ENCODE measurements around the gene ARID5B.

The ARID5B gene

DNA sequence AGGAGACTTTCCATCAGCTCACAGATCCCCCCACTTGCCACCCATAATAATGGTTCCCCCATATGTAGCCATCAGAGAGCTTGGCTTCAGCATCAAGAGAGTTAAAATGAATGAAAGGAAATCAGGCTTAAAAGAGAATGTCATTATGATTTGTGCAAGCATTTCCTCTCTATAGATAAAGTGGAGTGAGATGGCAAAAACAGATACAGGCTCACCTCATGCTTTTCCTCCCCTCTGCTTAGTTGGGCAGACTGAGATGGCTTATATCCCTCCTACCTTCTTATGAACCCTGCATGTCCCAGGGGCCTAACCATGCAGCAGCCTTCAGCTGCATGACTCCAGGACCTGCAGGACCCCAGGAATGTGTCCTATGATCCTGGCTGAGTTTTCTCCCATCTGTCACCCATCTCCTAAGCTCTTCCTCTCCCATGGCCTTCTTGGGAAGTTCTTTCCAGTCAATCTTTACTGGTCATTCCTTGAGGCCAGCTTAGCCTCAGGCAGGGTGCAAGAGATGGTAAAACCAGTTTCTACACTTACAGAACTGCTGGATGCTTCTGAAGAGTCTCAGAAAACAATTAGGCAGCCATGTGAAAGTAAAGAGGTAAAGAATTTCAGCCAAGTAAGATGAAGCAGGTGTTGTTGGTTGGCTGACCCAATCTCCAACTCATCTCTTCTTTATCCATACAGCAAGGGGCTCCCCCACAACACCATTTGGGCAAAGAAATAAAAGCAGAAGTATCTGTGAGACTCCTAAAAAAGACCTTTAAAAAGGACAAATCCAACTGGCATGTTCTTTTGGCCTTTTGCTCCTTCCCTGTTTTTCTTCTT is 207.5 kb downstream of the ARID5B start:
- TF ChIP-seq FOXP2 (optimal IDR thresholded peaks at IDR 0.05; ENCODE audit: borderline replicate concordance, extremely low read depth, extremely low read length, insufficient read depth), result no peak
- no peak for TF ChIP-seq REST (IDR thresholded peaks at IDR 0.05; ENCODE audit: insufficient read depth in 1 of 2, low read depth in 2 of 2, low read length in 2 of 2)
- TF ChIP-seq SIN3A (IDR thresholded peaks at IDR 0.05; ENCODE audit: borderline replicate concordance, insufficient read depth, low read length), result no peak
- TF ChIP-seq POLR2AphosphoS5 (IDR thresholded peaks at IDR 0.05; ENCODE audit: low read depth, low read length), result no peak
- no peak for TF ChIP-seq TAF1 (IDR thresholded peaks at IDR 0.05; ENCODE audit: borderline replicate concordance, insufficient read depth, low read length)

GRCh38 chr10:62109587-62110293 is 208.2 kb downstream of the ARID5B start:
- TF ChIP-seq SIN3A (IDR thresholded peaks at IDR 0.05; ENCODE audit: borderline replicate concordance, insufficient read depth, low read length) (no peak), TAF1 (IDR thresholded peaks at IDR 0.05; ENCODE audit: borderline replicate concordance, insufficient read depth, low read length) (no peak), REST (IDR thresholded peaks at IDR 0.05; ENCODE audit: insufficient read depth in 1 of 2, low read depth in 2 of 2, low read length in 2 of 2) (no peak), FOXP2 (optimal IDR thresholded peaks at IDR 0.05; ENCODE audit: borderline replicate concordance, extremely low read depth, extremely low read length, insufficient read depth) (no peak), POLR2AphosphoS5 (IDR thresholded peaks at IDR 0.05; ENCODE audit: low read depth, low read length) (no peak)

DNA sequence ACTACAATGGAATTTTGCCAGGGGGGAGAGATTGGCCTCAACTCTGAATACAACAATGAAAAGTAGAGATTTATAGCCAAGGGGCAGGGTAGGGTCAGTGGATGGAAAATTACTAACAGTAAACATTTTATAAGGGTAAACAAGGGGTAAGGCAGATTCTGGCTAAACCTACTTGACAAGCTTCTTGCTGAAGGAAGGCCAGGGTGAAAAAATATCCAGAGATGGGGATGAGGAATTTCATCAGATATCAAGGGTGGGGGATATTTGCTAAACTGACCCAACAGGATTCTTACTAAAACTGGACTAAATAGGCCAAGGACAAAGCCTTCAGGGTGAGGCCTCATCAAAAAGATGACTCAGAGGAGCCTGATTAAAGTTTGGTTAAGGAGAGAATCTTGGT is 210.8 kb downstream of the ARID5B start:
- no peak for TF ChIP-seq SIN3A (IDR thresholded peaks at IDR 0.05; ENCODE audit: borderline replicate concordance, insufficient read depth, low read length)
- TF ChIP-seq TAF1 (IDR thresholded peaks at IDR 0.05; ENCODE audit: borderline replicate concordance, insufficient read depth, low read length), result no peak
- TF ChIP-seq FOXP2 (optimal IDR thresholded peaks at IDR 0.05; ENCODE audit: borderline replicate concordance, extremely low read depth, extremely low read length, insufficient read depth), result no peak
- TF ChIP-seq POLR2AphosphoS5 (IDR thresholded peaks at IDR 0.05; ENCODE audit: low read depth, low read length), result no peak
- TF ChIP-seq REST (IDR thresholded peaks at IDR 0.05; ENCODE audit: insufficient read depth in 1 of 2, low read depth in 2 of 2, low read length in 2 of 2), result no peak

DNA sequence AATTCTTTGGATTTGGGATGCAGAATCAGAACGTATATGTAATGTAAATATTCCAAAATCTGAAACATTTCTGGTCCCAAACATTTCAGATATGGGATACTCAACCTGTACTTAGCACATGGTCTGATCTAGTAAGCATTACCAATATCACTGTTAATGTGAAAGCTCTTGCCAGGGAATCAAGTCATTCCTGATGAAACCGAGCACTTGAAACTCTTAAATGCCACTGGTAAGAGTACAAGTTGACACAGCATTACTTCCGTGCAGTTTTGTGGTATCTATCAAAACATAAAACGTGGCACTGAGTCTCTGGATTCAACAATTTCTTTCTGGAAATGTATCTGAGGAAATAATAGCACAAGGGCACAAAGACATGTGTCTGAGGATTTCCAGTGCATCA is 211.5 kb downstream of the ARID5B start:
- TF ChIP-seq SIN3A (IDR thresholded peaks at IDR 0.05; ENCODE audit: borderline replicate concordance, insufficient read depth, low read length) (no peak), FOXP2 (optimal IDR thresholded peaks at IDR 0.05; ENCODE audit: borderline replicate concordance, extremely low read depth, extremely low read length, insufficient read depth) (no peak), TAF1 (IDR thresholded peaks at IDR 0.05; ENCODE audit: borderline replicate concordance, insufficient read depth, low read length) (no peak), POLR2AphosphoS5 (IDR thresholded peaks at IDR 0.05; ENCODE audit: low read depth, low read length) (no peak), REST (IDR thresholded peaks at IDR 0.05; ENCODE audit: insufficient read depth in 1 of 2, low read depth in 2 of 2, low read length in 2 of 2) (no peak)

Measured in PFSK-1 (cell line).